ENCODE data around the gene NTM. TPM values are rescaled to one million over a fixed set of nuclear protein-coding genes. Genes with fewer than 3 reads are reported as not detected.

NTM gene
- total RNA-seq, 4 donors from 2014 or later = 0.40 to 3.1 (median 2.1) TPM; not detected in 1

- DNase-seq = no peak
- 78 to 82% methylated on average over 2 to 5 of the region's 5 CpGs for WGBS, 2 donors (ENCODE audit: low coverage in 1 of 2)
Observed at GRCh38 chr11:132257871-132258270, 887.5 kb downstream of the NTM start.

GRCh38 chr11:132258875-132259274, 888.5 kb downstream of the NTM start:
- no peak overlapping the region for H3K4me3 ChIP-seq
- in situ Hi-C loops (cut with MboI; ENCODE audit: low pct_ligation_motif_present in 1 of 4, low pct_unique_long_range_greater_than_20kb in 1 of 4, low sequenced_read_pairs in 3 of 4) = no loop called here
- 76 to 83% methylated on average over 1 of the region's 1 CpG for WGBS, 2 donors (ENCODE audit: low coverage in 1 of 2)

More at GRCh38 chr11:132257871-132258270, 887.5 kb downstream of the NTM start:
- H3K27ac ChIP-seq = no peak overlapping the region
- no peaks in the 10 kb centered on the region for H3K27me3 ChIP-seq
- no peaks in the 10 kb centered on the region for H3K36me3 ChIP-seq
- no peak overlapping the region for H3K4me3 ChIP-seq
- TF ChIP-seq CTCF (IDR thresholded peaks at IDR 0.05) = no peak
- TF ChIP-seq EP300 (IDR thresholded peaks at IDR 0.05; ENCODE audit: low read depth) = no peak
- no peak for TF ChIP-seq POLR2AphosphoS5 (IDR thresholded peaks at IDR 0.05)
- no peak for TF ChIP-seq POLR2A (IDR thresholded peaks at IDR 0.05)
- H3K9me3 ChIP-seq = no peaks in the 10 kb centered on the region
- intact Hi-C loops (cut with DNase I; ENCODE audit: low total_unique reads) = no loop called here
- H3K4me1 ChIP-seq = no peaks in the 10 kb centered on the region
- in situ Hi-C loops (cut with MboI; ENCODE audit: low pct_ligation_motif_present in 1 of 4, low pct_unique_long_range_greater_than_20kb in 1 of 4, low sequenced_read_pairs in 3 of 4) = no loop called here

GRCh38 chr11:132260636-132261035, 890.2 kb downstream of the NTM start:
- 77 to 100% methylated on average over 5 to 7 of the region's 7 CpGs for WGBS, 2 donors (ENCODE audit: low coverage in 1 of 2)
- no peak for TF ChIP-seq CTCF (IDR thresholded peaks at IDR 0.05)
- TF ChIP-seq EP300 (IDR thresholded peaks at IDR 0.05; ENCODE audit: low read depth) = no peak
- no peak for TF ChIP-seq POLR2AphosphoS5 (IDR thresholded peaks at IDR 0.05)
- TF ChIP-seq POLR2A (IDR thresholded peaks at IDR 0.05) = no peak
- intact Hi-C loops (cut with DNase I; ENCODE audit: low total_unique reads) = no loop called here
- Histone ChIP-seq H3K36me3 (no peaks in the 10 kb centered on the region), H3K27me3 (no peaks in the 10 kb centered on the region), H3K27ac (no peak overlapping the region), H3K9me3 (no peaks in the 10 kb centered on the region), H3K4me1 (no peaks in the 10 kb centered on the region), H3K4me3 (no peak overlapping the region)
- DNase-seq = no peak
- in situ Hi-C loops (cut with MboI; ENCODE audit: low pct_ligation_motif_present in 1 of 4, low pct_unique_long_range_greater_than_20kb in 1 of 4, low sequenced_read_pairs in 3 of 4) = no loop called here

More at GRCh38 chr11:132258875-132259274, 888.5 kb downstream of the NTM start:
- no peaks in the 10 kb centered on the region for H3K36me3 ChIP-seq
- no peaks in the 10 kb centered on the region for H3K27me3 ChIP-seq
- intact Hi-C loops (cut with DNase I; ENCODE audit: low total_unique reads) = no loop called here
- no peak overlapping the region for H3K27ac ChIP-seq
- H3K9me3 ChIP-seq = no peaks in the 10 kb centered on the region
- H3K4me1 ChIP-seq = no peaks in the 10 kb centered on the region
- TF ChIP-seq POLR2AphosphoS5 (IDR thresholded peaks at IDR 0.05) = no peak
- no peak for TF ChIP-seq CTCF (IDR thresholded peaks at IDR 0.05)
- no peak for TF ChIP-seq POLR2A (IDR thresholded peaks at IDR 0.05)
- TF ChIP-seq EP300 (IDR thresholded peaks at IDR 0.05; ENCODE audit: low read depth) = no peak
- DNase-seq = no peak

GRCh38 chr11:132263241-132263640, 892.8 kb downstream of the NTM start:
- in situ Hi-C loops (cut with MboI; ENCODE audit: low pct_ligation_motif_present in 1 of 4, low pct_unique_long_range_greater_than_20kb in 1 of 4, low sequenced_read_pairs in 3 of 4) (no loop called here), intact Hi-C loops (cut with DNase I; ENCODE audit: low total_unique reads) (no loop called here)
- no peak overlapping the region for H3K4me3 ChIP-seq
- no peaks in the 10 kb centered on the region for H3K4me1 ChIP-seq
- H3K27me3 ChIP-seq = no peaks in the 10 kb centered on the region
- DNase-seq = no peak
- no peaks in the 10 kb centered on the region for H3K36me3 ChIP-seq
- TF ChIP-seq POLR2AphosphoS5 (IDR thresholded peaks at IDR 0.05) (no peak), EP300 (IDR thresholded peaks at IDR 0.05; ENCODE audit: low read depth) (no peak), CTCF (IDR thresholded peaks at IDR 0.05) (no peak), POLR2A (IDR thresholded peaks at IDR 0.05) (no peak)
- no peak overlapping the region for H3K27ac ChIP-seq
- H3K9me3 ChIP-seq = no peaks in the 10 kb centered on the region
- WGBS, 2 donors (ENCODE audit: low coverage in 1 of 2) = 28 to 35% methylated on average over 5 of the region's 5 CpGs

Measured in transverse colon (tissue), 4 donors.